Putamen (tissue), 1 donor: ENCODE measurements around the gene PAGE2B.
"Not testable (repeated sequence)": the region's sequence is repeated elsewhere in the genome, so short reads cannot be mapped to it uniquely, and the experiment has no call there.

Experiments
- DNase-seq: peaks from one replicate; pipeline ENCODE4 v3.0.0-alpha.2; 2016; ENCODE audit warnings: low spot score

Gene PAGE2B

GRCh38 chrX:55074851-55075467 lies at the start of gene PAGE2B:
TSS of gene PAGE2B (plus strand) at chrX:55075030. CDS start at chrX:55076042, 1,012 bp downstream.
- DNase-seq: no peak

- no peak for DNase-seq
Measured at GRCh38 chrX:55026143-55026542, 48.7 kb upstream of the PAGE2B start.

GRCh38 chrX:55026840-55027239 lies 48.0 kb upstream of the PAGE2B start:
- no peak for DNase-seq

- DNase-seq: no peak
Measured at GRCh38 chrX:55028040-55028439, 46.8 kb upstream of the PAGE2B start.

GRCh38 chrX:55028611-55029010 lies 46.2 kb upstream of the PAGE2B start:
- no peak for DNase-seq

GRCh38 chrX:55029291-55029690 lies 45.5 kb upstream of the PAGE2B start:
- no peak for DNase-seq

GRCh38 chrX:55030271-55031205 lies 44.3 kb upstream of the PAGE2B start, which contains the start of gene ALAS2:
TSS of gene ALAS2 (minus strand) at chrX:55030977. CDS start at chrX:55026000, 4,977 bp downstream.
- no peak for DNase-seq

GRCh38 chrX:55033429-55033828 lies 41.4 kb upstream of the PAGE2B start:
- no peak for DNase-seq

- DNase-seq: no peak
Measured at GRCh38 chrX:55039471-55039870, 35.4 kb upstream of the PAGE2B start.

- no peak for DNase-seq
Measured at GRCh38 chrX:55041514-55041913, 33.3 kb upstream of the PAGE2B start.

GRCh38 chrX:55050599-55050998 lies 24.2 kb upstream of the PAGE2B start:
- not testable (repeated sequence) for DNase-seq

- DNase-seq: peak; percentile 0
Measured at GRCh38 chrX:55056820-55057674, 17.8 kb upstream of the PAGE2B start.

- DNase-seq: peak; percentile 18
Measured at GRCh38 chrX:55057675-55058249, 17.1 kb upstream of the PAGE2B start.

GRCh38 chrX:55067180-55067579 lies 7.7 kb upstream of the PAGE2B start:
- not testable (repeated sequence) for DNase-seq

GRCh38 chrX:55072286-55072685 lies 2.5 kb upstream of the PAGE2B start:
- no peak for DNase-seq

- no peak for DNase-seq
Measured at GRCh38 chrX:55088795-55089489, 14.1 kb downstream of the PAGE2B start, which contains the start of gene PAGE2. TSS of gene PAGE2 (plus strand) at chrX:55089018. CDS start at chrX:55090021, 1,003 bp downstream.

- no peak for DNase-seq
Measured at GRCh38 chrX:55098691-55099090, 23.9 kb downstream of the PAGE2B start.

- DNase-seq: no peak
Measured at GRCh38 chrX:55099162-55099561, 24.3 kb downstream of the PAGE2B start.

- DNase-seq: no peak
Measured at GRCh38 chrX:55102754-55103153, 27.9 kb downstream of the PAGE2B start.

GRCh38 chrX:55107262-55107661 lies 32.4 kb downstream of the PAGE2B start:
- DNase-seq: no peak

- no peak for DNase-seq
Measured at GRCh38 chrX:55107911-55108310, 33.1 kb downstream of the PAGE2B start.
